GM12892 (cell line): ENCODE measurements around the gene UBE2E3.

Experiments
- POLR2A ChIP-seq: IDR thresholded peaks from 2 replicates; pipeline ENCODE4 v1.6.1; 2011; ENCODE audit warnings: low read depth, low read length, control low read depth
- POLR2AphosphoS5 ChIP-seq: IDR thresholded peaks from 2 replicates; pipeline ENCODE4 v1.6.1; 2011; ENCODE audit warnings: low read depth, low read length, control low read depth

DNA sequence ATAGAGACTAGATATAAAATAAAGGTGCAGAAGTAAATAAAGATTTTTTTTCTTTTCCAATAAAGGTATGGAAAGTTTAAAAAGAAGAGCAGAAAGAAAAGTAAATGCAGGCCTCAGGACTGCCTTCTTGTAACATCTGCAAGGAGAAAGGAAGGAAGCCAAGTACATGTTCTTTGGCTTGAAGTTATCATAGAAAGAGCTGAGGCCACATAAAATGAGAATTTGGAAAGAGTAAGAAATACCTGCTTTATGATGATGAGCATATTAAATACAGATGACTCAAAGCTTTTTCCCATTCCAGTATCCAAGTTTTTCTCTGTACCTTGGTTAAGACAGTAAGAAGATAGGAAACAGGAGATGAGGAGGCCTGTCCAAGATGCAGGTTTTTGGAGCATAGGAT, 25.3 kb upstream of the UBE2E3 start:
- no peak for TF ChIP-seq POLR2A
- no peak for TF ChIP-seq POLR2AphosphoS5
